ENCODE measurements around the gene PPP3CA.

The PPP3CA gene

GRCh38 chr4:101199507-101200285 is 147.6 kb downstream of the PPP3CA start:
- no peaks in the 10 kb centered on the region for H3K9me3 ChIP-seq (ENCODE audit: low read depth, low read length)
- no peak overlapping the region for H3K9ac ChIP-seq (ENCODE audit: insufficient read length)
- no peak overlapping the region for H3K27ac ChIP-seq
- H3K36me3 ChIP-seq (ENCODE audit: insufficient read depth, low read length): no peaks in the 10 kb centered on the region
- no peak for TF ChIP-seq POLR2AphosphoS5 (IDR thresholded peaks at IDR 0.05; ENCODE audit: borderline replicate concordance, low read depth, low read length)
- no peak for TF ChIP-seq EZH2 (IDR thresholded peaks at IDR 0.05)
- TF ChIP-seq FOXP2 (optimal IDR thresholded peaks at IDR 0.05; ENCODE audit: control extremely low read depth, extremely low read length, insufficient read depth): no peak
- DNase-seq (ENCODE audit: low read depth, low spot score): no peak
- H3K4me3 ChIP-seq: no peak overlapping the region

GRCh38 chr4:101198682-101199339 is 148.5 kb downstream of the PPP3CA start:
- Histone ChIP-seq H3K9me3 (ENCODE audit: low read depth, low read length) (no peaks in the 10 kb centered on the region), H3K27ac (no peak overlapping the region), H3K9ac (ENCODE audit: insufficient read length) (no peak overlapping the region), H3K4me3 (no peak overlapping the region), H3K36me3 (ENCODE audit: insufficient read depth, low read length) (no peaks in the 10 kb centered on the region)
- TF ChIP-seq FOXP2 (optimal IDR thresholded peaks at IDR 0.05; ENCODE audit: control extremely low read depth, extremely low read length, insufficient read depth): no peak
- TF ChIP-seq POLR2AphosphoS5 (IDR thresholded peaks at IDR 0.05; ENCODE audit: borderline replicate concordance, low read depth, low read length): no peak
- TF ChIP-seq EZH2 (IDR thresholded peaks at IDR 0.05): no peak
- DNase-seq (ENCODE audit: low read depth, low spot score): no peak

DNA sequence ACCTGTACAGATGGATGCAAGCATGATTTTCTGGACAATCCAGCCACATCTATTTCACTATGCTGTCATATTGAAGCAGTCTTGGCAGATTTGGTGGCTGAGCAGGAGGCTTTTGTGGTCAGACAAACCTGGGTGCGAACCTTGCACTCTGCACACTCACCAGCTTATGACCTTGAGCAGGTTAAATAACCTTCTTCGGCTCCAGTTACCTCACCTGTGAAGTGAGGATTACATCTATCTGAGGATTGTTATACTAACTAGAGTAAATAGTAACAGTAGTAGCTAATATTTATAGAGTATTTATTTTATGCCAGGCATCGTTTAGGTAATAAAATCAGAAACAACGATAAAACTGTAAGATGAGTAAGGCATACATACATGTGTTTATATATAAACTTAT is 150.0 kb downstream of the PPP3CA start:
- H3K9ac ChIP-seq (ENCODE audit: insufficient read length): no peak overlapping the region
- H3K9me3 ChIP-seq (ENCODE audit: low read depth, low read length): no peaks in the 10 kb centered on the region
- TF ChIP-seq POLR2AphosphoS5 (IDR thresholded peaks at IDR 0.05; ENCODE audit: borderline replicate concordance, low read depth, low read length) (no peak), FOXP2 (optimal IDR thresholded peaks at IDR 0.05; ENCODE audit: control extremely low read depth, extremely low read length, insufficient read depth) (no peak), EZH2 (IDR thresholded peaks at IDR 0.05) (no peak)
- no peak overlapping the region for H3K27ac ChIP-seq
- H3K36me3 ChIP-seq (ENCODE audit: insufficient read depth, low read length): no peaks in the 10 kb centered on the region
- H3K4me3 ChIP-seq: no peak overlapping the region
- no peak for DNase-seq (ENCODE audit: low read depth, low spot score)

DNA sequence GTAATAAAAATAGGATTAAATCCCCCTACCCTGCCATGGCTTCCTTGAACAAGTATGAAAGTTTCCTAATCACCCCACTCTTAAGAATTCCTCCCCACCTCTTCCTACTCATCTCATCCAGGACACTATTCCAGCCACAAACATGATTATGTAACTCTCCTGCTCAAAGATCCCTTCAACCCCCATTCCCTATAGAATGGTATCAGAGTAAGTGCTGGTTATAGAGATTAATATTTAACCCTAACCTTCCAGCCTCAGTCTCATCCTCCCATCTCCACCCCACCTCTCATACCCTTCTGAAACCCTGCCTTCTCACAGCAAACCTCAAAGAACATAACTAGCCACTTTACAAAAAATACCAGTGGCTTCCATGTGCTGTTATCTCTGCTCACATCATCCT is 155.1 kb downstream of the PPP3CA start:
- Histone ChIP-seq H3K27ac (peak overlapping the region; percentile 46; the same call in 1 of the 2 replicates), H3K9ac (ENCODE audit: insufficient read length) (no peak overlapping the region), H3K4me3 (no peak overlapping the region), H3K9me3 (ENCODE audit: low read depth, low read length) (no peaks in the 10 kb centered on the region), H3K36me3 (ENCODE audit: insufficient read depth, low read length) (no peaks in the 10 kb centered on the region)
- TF ChIP-seq POLR2AphosphoS5 (IDR thresholded peaks at IDR 0.05; ENCODE audit: borderline replicate concordance, low read depth, low read length) (no peak), FOXP2 (optimal IDR thresholded peaks at IDR 0.05; ENCODE audit: control extremely low read depth, extremely low read length, insufficient read depth) (no peak), EZH2 (IDR thresholded peaks at IDR 0.05) (no peak)
- no peak for DNase-seq (ENCODE audit: low read depth, low spot score)

DNA sequence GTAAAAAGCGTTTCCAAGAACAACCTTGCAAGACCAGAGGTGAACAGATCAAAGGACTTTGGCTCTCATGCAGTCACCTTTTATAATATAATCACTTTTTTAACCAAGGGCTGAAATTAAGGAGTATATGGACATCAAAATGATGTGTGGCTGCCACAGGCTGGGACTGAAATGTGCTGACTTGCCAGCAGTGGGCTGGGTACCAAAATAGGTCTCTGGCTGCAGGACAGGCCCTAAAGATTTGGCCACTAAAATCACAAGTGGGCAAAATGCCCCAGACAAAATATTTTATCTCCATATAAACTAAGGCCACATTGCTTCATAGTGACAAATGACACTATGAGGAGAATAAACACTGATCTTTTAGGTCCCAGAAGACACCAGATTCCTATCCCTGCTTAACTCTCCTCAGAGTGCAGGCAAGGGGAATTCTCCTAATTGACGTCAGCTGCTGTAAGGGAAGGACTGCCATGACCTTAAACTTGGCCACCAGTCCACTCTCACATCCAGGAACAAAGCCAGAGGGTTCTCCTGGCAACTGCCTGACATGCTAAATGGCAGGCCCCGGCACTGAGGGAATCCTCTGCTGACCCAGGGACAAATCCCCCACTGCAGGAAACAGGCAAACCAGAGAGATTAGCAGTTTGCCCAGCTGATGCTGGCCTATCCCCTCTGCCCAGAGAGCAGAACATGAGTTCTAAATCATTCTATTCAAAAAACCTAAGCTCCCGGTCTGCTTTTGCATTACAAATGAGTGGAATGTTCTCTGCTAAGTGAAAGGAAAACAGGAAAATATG is 155.8 kb downstream of the PPP3CA start:
- Histone ChIP-seq H3K36me3 (ENCODE audit: insufficient read depth, low read length) (no peaks in the 10 kb centered on the region), H3K9me3 (ENCODE audit: low read depth, low read length) (no peaks in the 10 kb centered on the region), H3K9ac (ENCODE audit: insufficient read length) (no peak overlapping the region), H3K27ac (peak overlapping the region; percentile 46; the same call in 1 of the 2 replicates), H3K4me3 (no peak overlapping the region)
- no peak for TF ChIP-seq FOXP2 (optimal IDR thresholded peaks at IDR 0.05; ENCODE audit: control extremely low read depth, extremely low read length, insufficient read depth)
- no peak for TF ChIP-seq POLR2AphosphoS5 (IDR thresholded peaks at IDR 0.05; ENCODE audit: borderline replicate concordance, low read depth, low read length)
- no peak for TF ChIP-seq EZH2 (IDR thresholded peaks at IDR 0.05)
- DNase-seq (ENCODE audit: low read depth, low spot score): no peak

- DNase-seq (ENCODE audit: low read depth, low spot score): no peak
- TF ChIP-seq FOXP2 (optimal IDR thresholded peaks at IDR 0.05; ENCODE audit: control extremely low read depth, extremely low read length, insufficient read depth) (no peak), POLR2AphosphoS5 (IDR thresholded peaks at IDR 0.05; ENCODE audit: borderline replicate concordance, low read depth, low read length) (no peak), EZH2 (IDR thresholded peaks at IDR 0.05) (no peak)
- no peaks in the 10 kb centered on the region for H3K9me3 ChIP-seq (ENCODE audit: low read depth, low read length)
- no peaks in the 10 kb centered on the region for H3K36me3 ChIP-seq (ENCODE audit: insufficient read depth, low read length)
- no peak overlapping the region for H3K4me3 ChIP-seq
- H3K27ac ChIP-seq: no peak overlapping the region
- H3K9ac ChIP-seq (ENCODE audit: insufficient read length): no peak overlapping the region
These were observed 156.6 kb downstream of the PPP3CA start for GRCh38 chr4:101190751-101191150.

DNA sequence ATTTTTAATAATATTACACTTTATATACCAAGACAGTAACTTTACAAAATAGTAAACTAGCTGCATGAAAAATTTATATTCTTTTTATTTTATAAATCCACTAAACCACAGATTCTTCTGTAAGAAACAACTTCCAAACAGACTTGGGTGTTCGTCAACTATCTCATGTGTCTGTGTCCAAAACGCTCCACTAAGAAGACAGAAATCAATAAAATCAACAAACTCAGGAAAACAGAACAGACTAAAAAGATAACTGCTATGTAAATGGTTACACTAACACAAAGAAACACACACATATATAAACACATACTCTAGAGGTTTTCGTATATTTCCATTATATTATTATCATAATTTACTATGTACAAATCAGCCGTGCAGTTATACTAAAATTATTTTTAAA is 158.4 kb downstream of the PPP3CA start:
- no peak for DNase-seq (ENCODE audit: low read depth, low spot score)
- Histone ChIP-seq H3K9me3 (ENCODE audit: low read depth, low read length) (no peaks in the 10 kb centered on the region), H3K4me3 (no peak overlapping the region), H3K36me3 (ENCODE audit: insufficient read depth, low read length) (no peaks in the 10 kb centered on the region), H3K9ac (ENCODE audit: insufficient read length) (no peak overlapping the region), H3K27ac (no peak overlapping the region)
- TF ChIP-seq EZH2 (IDR thresholded peaks at IDR 0.05) (no peak), POLR2AphosphoS5 (IDR thresholded peaks at IDR 0.05; ENCODE audit: borderline replicate concordance, low read depth, low read length) (no peak), FOXP2 (optimal IDR thresholded peaks at IDR 0.05; ENCODE audit: control extremely low read depth, extremely low read length, insufficient read depth) (no peak)

- H3K27ac ChIP-seq: no peak overlapping the region
These were observed 159.5 kb downstream of the PPP3CA start for GRCh38 chr4:101187841-101188240.

More at GRCh38 chr4:101187841-101188240, 159.5 kb downstream of the PPP3CA start:
- H3K36me3 ChIP-seq (ENCODE audit: insufficient read depth, low read length): peaks cover 5% of the 10 kb centered on the region
- H3K9me3 ChIP-seq (ENCODE audit: low read depth, low read length): peaks cover 2% of the 10 kb centered on the region; the same call in 1 of the 2 replicates
- H3K4me3 ChIP-seq: no peak overlapping the region
- no peak for DNase-seq (ENCODE audit: low read depth, low spot score)
- no peak overlapping the region for H3K9ac ChIP-seq (ENCODE audit: insufficient read length)
- TF ChIP-seq EZH2 (IDR thresholded peaks at IDR 0.05) (no peak), POLR2AphosphoS5 (IDR thresholded peaks at IDR 0.05; ENCODE audit: borderline replicate concordance, low read depth, low read length) (no peak), FOXP2 (optimal IDR thresholded peaks at IDR 0.05; ENCODE audit: control extremely low read depth, extremely low read length, insufficient read depth) (no peak)

Data from SK-N-MC (cell line).